Neuronal stem cell (in vitro differentiated cells): ENCODE data around the gene NRSN2.
A peak's percentile ranks its signal among the peaks of the same experiment; 100 is the strongest.
"Not testable (repeated sequence)": the region's sequence is repeated elsewhere in the genome, so short reads cannot be mapped to it uniquely, and the experiment has no call there.

Experiments used
- DNase-seq: peaks from one replicate; pipeline ENCODE4 v3.0.0-alpha.2; 2013; ENCODE audit warnings: low spot score
- H2AFZ ChIP-seq: one replicate; pipeline ENCODE4 v1.6.1; 2013; ENCODE audit warnings: mild to moderate bottlenecking, low read length, inconsistent platforms
- H2AK5ac ChIP-seq: 2 replicates; pipeline ENCODE4 v1.6.1; 2013; ENCODE audit warnings: low read depth, mild to moderate bottlenecking, inconsistent platforms, low read length, moderate library complexity, mixed read lengths
- H2BK120ac ChIP-seq: 2 replicates; pipeline ENCODE4 v1.6.1; 2013; ENCODE audit warnings: low read depth, mild to moderate bottlenecking, inconsistent platforms, low read length, moderate library complexity, mixed read lengths
- H2BK12ac ChIP-seq: one replicate; pipeline ENCODE4 v1.6.1; 2013; ENCODE audit warnings: low read length, inconsistent platforms
- H2BK15ac ChIP-seq: 2 replicates; pipeline ENCODE4 v1.6.1; 2013; ENCODE audit warnings: mild to moderate bottlenecking, low read length, inconsistent platforms, mixed read lengths
- H2BK5ac ChIP-seq: one replicate; pipeline ENCODE4 v1.6.1; 2013; ENCODE audit warnings: inconsistent platforms, mild to moderate bottlenecking, low read length, moderate library complexity
- H3K14ac ChIP-seq: one replicate; pipeline ENCODE4 v1.6.1; 2013; ENCODE audit warnings: low read length, inconsistent platforms
- H3K18ac ChIP-seq: 2 replicates; pipeline ENCODE4 v1.6.1; 2013; ENCODE audit warnings: low read length, inconsistent platforms
- H3K23ac ChIP-seq: 2 replicates; pipeline ENCODE4 v1.6.1; 2013; ENCODE audit warnings: low read depth, mild to moderate bottlenecking, mixed read lengths, low read length, inconsistent platforms; ENCODE audit not compliant: poor library complexity
- H3K27ac ChIP-seq: replicated peaks from 3 replicates; pipeline ENCODE4 v1.5.1; 2013; ENCODE audit warnings: low read length, inconsistent platforms
- H3K27me3 ChIP-seq, 3 experiments: 2 replicates each; pipeline ENCODE4 v1.6.1; 2013; ENCODE audit warnings: low read length in 3 of 3, mild to moderate bottlenecking in 2 of 3, inconsistent platforms in 1 of 3, low read depth in 1 of 3, mixed read lengths in 1 of 3, moderate library complexity in 1 of 3; ENCODE audit not compliant: control insufficient read depth in 3 of 3, insufficient read depth in 3 of 3
- H3K36me3 ChIP-seq, 2 donors: replicated peaks in 1 of 2; 2 replicates each; pipeline ENCODE4 v1.6.1; 2013; ENCODE audit warnings: low read length in 2 of 2; ENCODE audit not compliant: control insufficient read depth in 2 of 2, insufficient read depth in 2 of 2
- H3K4ac ChIP-seq: 2 replicates; pipeline ENCODE4 v1.6.1; 2013; ENCODE audit warnings: inconsistent platforms, mild to moderate bottlenecking, low read length, moderate library complexity
- H3K4me1 ChIP-seq, 2 donors: 1 replicate in 1 of 2; 2 replicates in 1 of 2; pipeline ENCODE4 v1.6.1; 2013; ENCODE audit warnings: low read length in 2 of 2, low read depth in 1 of 2; ENCODE audit not compliant: control insufficient read depth in 2 of 2, insufficient read depth in 1 of 2
- H3K4me2 ChIP-seq: one replicate; pipeline ENCODE4 v1.6.1; 2013; ENCODE audit warnings: mild to moderate bottlenecking, low read length, inconsistent platforms; ENCODE audit not compliant: insufficient read depth, poor library complexity, severe bottlenecking
- H3K4me3 ChIP-seq, 2 donors: 2 replicates each; pipeline ENCODE4 v1.5.1; 2013; ENCODE audit warnings: low read length in 2 of 2, mild to moderate bottlenecking in 2 of 2, inconsistent platforms in 1 of 2, moderate library complexity in 1 of 2
- H3K79me1 ChIP-seq: one replicate; pipeline ENCODE4 v1.6.1; 2013; ENCODE audit warnings: low read depth, mild to moderate bottlenecking, inconsistent platforms, low read length, moderate library complexity
- H3K9ac ChIP-seq: one replicate; pipeline ENCODE4 v1.6.1; 2013; ENCODE audit warnings: mild to moderate bottlenecking, low read depth, low read length, inconsistent platforms; ENCODE audit not compliant: poor library complexity
- H3K9me3 ChIP-seq, 2 donors: replicated peaks in 1 of 2; 2 replicates each; pipeline versions ENCODE3 to v1.6.1; 2013; ENCODE audit warnings: low read length in 2 of 2, mild to moderate bottlenecking in 2 of 2, inconsistent platforms in 1 of 2, low read depth in 1 of 2, mixed read lengths in 1 of 2, moderate library complexity in 1 of 2; ENCODE audit not compliant: control insufficient read depth in 2 of 2, insufficient read depth in 1 of 2
- H4K8ac ChIP-seq: one replicate; pipeline ENCODE4 v1.6.1; 2013; ENCODE audit warnings: low read depth, mild to moderate bottlenecking, inconsistent platforms, low read length, moderate library complexity
- H4K91ac ChIP-seq: one replicate; pipeline ENCODE4 v1.6.1; 2013; ENCODE audit warnings: low read length, low read depth, mild to moderate bottlenecking, inconsistent platforms; ENCODE audit not compliant: poor library complexity
- WGBS, 2 donors: extraction: QIAGEN DNeasy Blood & Tissue Kit; methylation state at CpG; one replicate each; pipeline ENCODE4 v1.1.7; 2013; ENCODE audit warnings: missing lambda C conversion rate in 2 of 2, mixed read lengths in 1 of 2; ENCODE audit not compliant: insufficient read length in 2 of 2, insufficient replicate concordance in 1 of 2; ENCODE audit errors: extremely low coverage in 2 of 2; 5-methylcytosine and 5-hydroxymethylcytosine counted together

NRSN2 gene

DNA sequence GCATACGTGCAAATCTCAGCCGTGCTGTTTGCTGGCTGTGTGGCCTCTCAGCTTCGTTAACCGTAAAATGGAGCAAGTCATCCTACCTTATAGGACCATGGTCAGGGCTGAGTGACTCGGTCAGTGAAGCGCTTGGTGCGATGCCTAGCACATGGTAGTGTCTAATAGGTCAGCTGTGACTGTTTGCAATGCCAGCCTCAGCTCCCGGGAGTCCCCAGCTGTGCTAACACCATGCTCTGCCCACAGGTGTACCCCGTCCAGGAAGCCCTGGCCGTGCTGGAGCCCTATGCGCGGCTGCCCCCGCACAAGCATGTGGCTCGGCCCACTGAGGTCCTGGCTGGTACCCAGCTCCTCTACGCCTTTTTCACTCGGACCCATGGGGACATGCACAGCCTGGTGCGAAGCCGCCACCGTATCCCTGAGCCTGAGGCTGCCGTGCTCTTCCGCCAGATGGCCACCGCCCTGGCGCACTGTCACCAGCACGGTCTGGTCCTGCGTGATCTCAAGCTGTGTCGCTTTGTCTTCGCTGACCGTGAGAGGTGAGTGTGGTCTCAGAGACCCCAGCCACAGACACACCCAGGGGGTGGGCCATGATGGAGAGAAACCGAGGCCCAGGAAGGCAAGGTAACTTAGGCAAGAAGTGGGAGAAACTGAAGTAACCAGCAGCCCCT is 44.3 kb downstream of the NRSN2 start:
- no peak overlapping the region for H3K14ac ChIP-seq
- H3K79me1 ChIP-seq = peaks cover 2% of the 10 kb centered on the region
- H3K4ac ChIP-seq = no peak overlapping the region

GRCh38 chr20:393296-393695 is 46.4 kb downstream of the NRSN2 start:
- H3K9ac ChIP-seq, H3K4ac ChIP-seq, H2BK120ac ChIP-seq, H2BK5ac ChIP-seq, DNase-seq, H3K18ac ChIP-seq, H3K23ac ChIP-seq, H2BK15ac ChIP-seq, H2AK5ac ChIP-seq, H3K4me1 ChIP-seq, H3K4me2 ChIP-seq, H3K27ac ChIP-seq, H3K4me3 ChIP-seq, H4K8ac ChIP-seq, H2AFZ ChIP-seq, H2BK12ac ChIP-seq, H3K27me3 ChIP-seq, H3K9me3 ChIP-seq, H3K79me1 ChIP-seq, H3K14ac ChIP-seq, H4K91ac ChIP-seq: not testable (repeated sequence)
- peaks cover 6 to 68% of the 10 kb centered on the region in 2 donors for H3K36me3 ChIP-seq
- WGBS, 2 donors = no CpG with 5 or more reads among the region's 2 CpGs

More for the DNA sequence above, 44.3 kb downstream of the NRSN2 start:
- H3K27me3 ChIP-seq = no peaks in the 10 kb centered on the region
- H3K18ac ChIP-seq = no peak overlapping the region
- H3K9me3 ChIP-seq = no peaks in the 10 kb centered on the region
- H3K23ac ChIP-seq = no peak overlapping the region
- no peak overlapping the region for H2BK120ac ChIP-seq
- WGBS, 2 donors = no CpG with 5 or more reads among the region's 29 CpGs
- H4K91ac ChIP-seq = no peak overlapping the region
- H3K36me3 ChIP-seq = peaks cover 6 to 60% of the 10 kb centered on the region in 2 donors
- DNase-seq = no peak
- H3K4me2 ChIP-seq = no peak overlapping the region
- no peaks in the 10 kb centered on the region for H3K4me1 ChIP-seq
- H3K9ac ChIP-seq = no peak overlapping the region
- no peak overlapping the region for H2BK5ac ChIP-seq
- H4K8ac ChIP-seq = no peak overlapping the region
- H2AK5ac ChIP-seq = no peak overlapping the region
- no peak overlapping the region for H2AFZ ChIP-seq
- no peak overlapping the region for H3K27ac ChIP-seq
- no peak overlapping the region for H2BK15ac ChIP-seq
- no peak overlapping the region for H2BK12ac ChIP-seq
- H3K4me3 ChIP-seq = no peak overlapping the region

DNA sequence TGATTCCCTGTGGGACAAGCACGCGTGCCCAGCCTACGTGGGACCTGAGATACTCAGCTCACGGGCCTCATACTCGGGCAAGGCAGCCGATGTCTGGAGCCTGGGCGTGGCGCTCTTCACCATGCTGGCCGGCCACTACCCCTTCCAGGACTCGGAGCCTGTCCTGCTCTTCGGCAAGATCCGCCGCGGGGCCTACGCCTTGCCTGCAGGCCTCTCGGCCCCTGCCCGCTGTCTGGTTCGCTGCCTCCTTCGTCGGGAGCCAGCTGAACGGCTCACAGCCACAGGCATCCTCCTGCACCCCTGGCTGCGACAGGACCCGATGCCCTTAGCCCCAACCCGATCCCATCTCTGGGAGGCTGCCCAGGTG is 49.3 kb downstream of the NRSN2 start:
- no peak for DNase-seq
- Histone ChIP-seq H3K36me3 (peaks cover 5 to 50% of the 10 kb centered on the region in 2 donors), H3K27ac (no peak overlapping the region), H4K91ac (no peak overlapping the region), H4K8ac (no peak overlapping the region), H3K23ac (peak overlapping the region; percentile 95), H2BK12ac (peak overlapping the region; percentile 31), H2BK15ac (no peak overlapping the region), H3K79me1 (peaks cover 2% of the 10 kb centered on the region), H3K4me1 (peaks cover 9% of the 10 kb centered on the region in 2 donors), H3K9me3 (peaks cover 0 to 1% of the 10 kb centered on the region in 2 donors), H3K9ac (no peak overlapping the region), H3K4me3 (no peak overlapping the region), H2AFZ (no peak overlapping the region), H3K18ac (no peak overlapping the region), H3K4ac (no peak overlapping the region), H3K14ac (no peak overlapping the region), H2BK120ac (no peak overlapping the region), H2BK5ac (peak overlapping the region; percentile 4), H2AK5ac (no peak overlapping the region), H3K4me2 (no peak overlapping the region), H3K27me3 (no peaks in the 10 kb centered on the region)
- WGBS, 2 donors = no CpG with 5 or more reads among the region's 24 CpGs

DNA sequence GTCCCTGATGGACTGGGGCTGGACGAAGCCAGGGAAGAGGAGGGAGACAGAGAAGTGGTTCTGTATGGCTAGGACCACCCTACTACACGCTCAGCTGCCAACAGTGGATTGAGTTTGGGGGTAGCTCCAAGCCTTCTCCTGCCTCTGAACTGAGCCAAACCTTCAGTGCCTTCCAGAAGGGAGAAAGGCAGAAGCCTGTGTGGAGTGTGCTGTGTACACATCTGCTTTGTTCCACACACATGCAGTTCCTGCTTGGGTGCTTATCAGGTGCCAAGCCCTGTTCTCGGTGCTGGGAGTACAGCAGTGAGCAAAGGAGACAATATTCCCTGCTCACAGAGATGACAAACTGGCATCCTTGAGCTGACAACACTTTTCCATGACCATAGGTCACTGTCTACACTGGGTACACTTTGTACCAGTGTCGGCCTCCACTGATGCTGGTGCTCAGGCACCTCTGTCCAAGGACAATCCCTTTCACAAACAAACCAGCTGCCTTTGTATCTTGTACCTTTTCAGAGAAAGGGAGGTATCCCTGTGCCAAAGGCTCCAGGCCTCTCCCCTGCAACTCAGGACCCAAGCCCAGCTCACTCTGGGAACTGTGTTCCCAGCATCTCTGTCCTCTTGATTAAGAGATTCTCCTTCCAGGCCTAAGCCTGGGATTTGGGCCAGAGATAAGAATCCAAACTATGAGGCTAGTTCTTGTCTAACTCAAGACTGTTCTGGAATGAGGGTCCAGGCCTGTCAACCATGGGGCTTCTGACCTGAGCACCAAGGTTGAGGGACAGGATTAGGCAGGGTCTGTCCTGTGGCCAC is 49.9 kb downstream of the NRSN2 start:
- Histone ChIP-seq H3K23ac (peak overlapping the region; percentile 95), H3K27ac (no peak overlapping the region), H2BK12ac (no peak overlapping the region), H2BK120ac (no peak overlapping the region), H3K79me1 (peaks cover 2% of the 10 kb centered on the region), H3K9me3 (peaks cover 0 to 1% of the 10 kb centered on the region in 2 donors), H3K9ac (no peak overlapping the region), H3K4ac (no peak overlapping the region), H2AK5ac (no peak overlapping the region), H2BK15ac (no peak overlapping the region), H2AFZ (no peak overlapping the region), H3K36me3 (peaks cover 5 to 50% of the 10 kb centered on the region in 2 donors), H4K8ac (no peak overlapping the region), H3K27me3 (no peaks in the 10 kb centered on the region), H2BK5ac (peak overlapping the region; percentile 4), H3K14ac (no peak overlapping the region), H3K4me3 (no peak overlapping the region), H3K18ac (no peak overlapping the region), H3K4me1 (peaks cover 9% of the 10 kb centered on the region in 2 donors), H3K4me2 (no peak overlapping the region), H4K91ac (no peak overlapping the region)
- no peak for DNase-seq
- no CpG with 5 or more reads among the region's 4 CpGs for whole genome bisulfite sequencing, 2 donors
